Uterus (tissue), 4 donors: ENCODE measurements around the gene DCTN4. TPM values are rescaled to one million over a fixed set of nuclear protein-coding genes. Genes with fewer than 3 reads are reported as not detected.

Source experiments
- DNase-seq, 2 donors: peaks; one replicate each; pipeline ENCODE4 v3.0.0-alpha.2; 2019 to 2020
- H3K27ac ChIP-seq, 2 donors: fragments of 200-600 bp; sonication (generic); 1 replicate in 1 of 2; 2 replicates in 1 of 2; pipeline ENCODE4 v1.5.1; 2016 to 2018
- H3K27me3 ChIP-seq, 2 donors: fragments of 200-600 bp; sonication (generic); one replicate each; pipeline ENCODE4 v1.5.1; 2018 to 2019; ENCODE audit warnings: control low read depth in 1 of 2
- H3K36me3 ChIP-seq, 2 donors: fragments of 200-600 bp; sonication (generic); one replicate each; pipeline ENCODE4 v1.5.1; 2019; ENCODE audit warnings: control low read depth in 1 of 2
- H3K4me1 ChIP-seq, 2 donors: fragments of 200-600 bp; sonication (generic); one replicate each; pipeline ENCODE4 v1.5.1; 2018 to 2019; ENCODE audit warnings: control low read depth in 1 of 2
- H3K4me3 ChIP-seq, 2 donors: fragments of 200-600 bp; sonication (generic); 1 replicate in 1 of 2; 2 replicates in 1 of 2; pipeline ENCODE4 v1.5.1; 2018 to 2019; ENCODE audit warnings: mild to moderate bottlenecking in 1 of 2
- H3K9me3 ChIP-seq, 2 donors: fragments of 200-600 bp; sonication (generic); one replicate each; pipeline ENCODE4 v1.5.1; 2019; ENCODE audit warnings: control low read depth in 1 of 2
- POLR2A ChIP-seq, 2 donors: fragments of 450-650 bp; IDR thresholded peaks; one replicate each; pipeline ENCODE4 v1.6.1; 2016; ENCODE audit warnings: antibody characterized with exemption in 2 of 2, mild to moderate bottlenecking in 1 of 2, moderate library complexity in 1 of 2
- intact Hi-C: fragments of 100-400 bp; cut with DNase I; formaldehyde crosslinking; loops from one replicate; pipeline ENCODE4 v1.15.1; 2023; ENCODE audit warnings: low total_unique reads
- total RNA-seq, 4 donors: library from RNA; depleted of rRNA in 3 of 4; stranded (reverse); fragments of >200 nt in 3 of 4; gene quantifications; one replicate each; pipeline versions ENCODE4 v1.1.0 to v1.2.4, GENCODE V29; 2014 to 2023
- TF ChIP-seq, protein P1 (sequence below), 4 experiments: fragments of 200-600 bp in 2 of 4; fragments of 450-650 bp in 2 of 4; sonication (generic) in 2 of 4; IDR thresholded peaks; one replicate each; pipeline ENCODE4 v1.5.1; 2016 to 2019; ENCODE audit warnings: antibody characterized with exemption in 4 of 4, mild to moderate bottlenecking in 2 of 4, moderate library complexity in 1 of 4
- donor health status: DM: yes; HTN: yes; CAD: no.

Gene DCTN4
- total RNA-seq, 4 donors from 2014 or later, result 33.3 to 82.7 (median 62.3) TPM

GRCh38 chr5:150786876-150787275 lies 28.1 kb upstream of the DCTN4 start:
- TF ChIP-seq, protein P1, sequence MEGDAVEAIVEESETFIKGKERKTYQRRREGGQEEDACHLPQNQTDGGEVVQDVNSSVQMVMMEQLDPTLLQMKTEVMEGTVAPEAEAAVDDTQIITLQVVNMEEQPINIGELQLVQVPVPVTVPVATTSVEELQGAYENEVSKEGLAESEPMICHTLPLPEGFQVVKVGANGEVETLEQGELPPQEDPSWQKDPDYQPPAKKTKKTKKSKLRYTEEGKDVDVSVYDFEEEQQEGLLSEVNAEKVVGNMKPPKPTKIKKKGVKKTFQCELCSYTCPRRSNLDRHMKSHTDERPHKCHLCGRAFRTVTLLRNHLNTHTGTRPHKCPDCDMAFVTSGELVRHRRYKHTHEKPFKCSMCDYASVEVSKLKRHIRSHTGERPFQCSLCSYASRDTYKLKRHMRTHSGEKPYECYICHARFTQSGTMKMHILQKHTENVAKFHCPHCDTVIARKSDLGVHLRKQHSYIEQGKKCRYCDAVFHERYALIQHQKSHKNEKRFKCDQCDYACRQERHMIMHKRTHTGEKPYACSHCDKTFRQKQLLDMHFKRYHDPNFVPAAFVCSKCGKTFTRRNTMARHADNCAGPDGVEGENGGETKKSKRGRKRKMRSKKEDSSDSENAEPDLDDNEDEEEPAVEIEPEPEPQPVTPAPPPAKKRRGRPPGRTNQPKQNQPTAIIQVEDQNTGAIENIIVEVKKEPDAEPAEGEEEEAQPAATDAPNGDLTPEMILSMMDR (IDR thresholded peaks at IDR 0.05), result no peak
- TF ChIP-seq POLR2A (IDR thresholded peaks at IDR 0.05), result no peak
- no peak overlapping the region for H3K4me3 ChIP-seq
- H3K27me3 ChIP-seq, result no peaks in the 10 kb centered on the region

GRCh38 chr5:150785950-150786349 lies 27.1 kb upstream of the DCTN4 start:
- no peak for DNase-seq
- Histone ChIP-seq H3K27me3 (no peaks in the 10 kb centered on the region), H3K36me3 (no peaks in the 10 kb centered on the region), H3K9me3 (no peaks in the 10 kb centered on the region), H3K4me3 (no peak overlapping the region), H3K4me1 (no peaks in the 10 kb centered on the region), H3K27ac (no peak overlapping the region)
- intact Hi-C loops, result no loop called here
- TF ChIP-seq POLR2A (IDR thresholded peaks at IDR 0.05), result no peak
- TF ChIP-seq, protein P1 (IDR thresholded peaks at IDR 0.05), result no peak

More at GRCh38 chr5:150786876-150787275, 28.1 kb upstream of the DCTN4 start:
- Histone ChIP-seq H3K9me3 (no peaks in the 10 kb centered on the region), H3K27ac (no peak overlapping the region), H3K36me3 (no peaks in the 10 kb centered on the region), H3K4me1 (no peaks in the 10 kb centered on the region)
- intact Hi-C loops, result no loop called here
- no peak for DNase-seq

DNA sequence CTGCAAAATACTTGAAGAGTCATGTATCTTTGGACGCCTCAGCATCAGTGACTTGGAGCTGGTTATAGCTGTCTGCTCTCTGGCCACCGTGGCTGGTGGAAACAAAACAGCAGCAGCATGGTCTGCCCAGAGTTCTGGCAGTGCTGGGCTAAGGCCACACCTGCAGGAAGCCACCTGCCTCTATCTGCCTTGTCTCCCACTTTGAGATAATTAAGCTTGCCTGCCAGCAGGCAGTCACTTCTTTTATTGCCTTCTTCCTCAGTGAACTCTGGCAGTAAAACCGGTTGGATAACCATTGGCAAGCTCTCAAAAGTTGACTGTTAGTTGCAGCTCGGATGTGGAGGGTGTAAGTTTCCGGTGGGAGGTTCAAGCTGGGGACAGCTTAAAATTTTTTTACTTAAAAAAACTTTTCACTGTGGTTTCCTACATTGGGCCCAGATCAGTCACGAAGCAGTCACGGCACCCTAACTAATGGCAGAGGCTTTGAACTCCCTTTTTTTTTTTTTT lies 24.7 kb upstream of the DCTN4 start:
- intact Hi-C loops, result no loop called here
- no peaks in the 10 kb centered on the region for H3K4me1 ChIP-seq
- H3K27ac ChIP-seq, result peak overlapping the region; percentile 69 to 86
- no peak overlapping the region for H3K4me3 ChIP-seq
- H3K9me3 ChIP-seq, result no peaks in the 10 kb centered on the region
- no peaks in the 10 kb centered on the region for H3K27me3 ChIP-seq
- TF ChIP-seq, protein P1 (IDR thresholded peaks at IDR 0.05), result no peak
- no peak for TF ChIP-seq POLR2A (IDR thresholded peaks at IDR 0.05)
- no peaks in the 10 kb centered on the region for H3K36me3 ChIP-seq
- DNase-seq, result peak; percentile 65 to 85

- no peak overlapping the region for H3K4me3 ChIP-seq
- TF ChIP-seq, protein P1 (IDR thresholded peaks at IDR 0.05), result no peak
- TF ChIP-seq POLR2A (IDR thresholded peaks at IDR 0.05), result no peak
- intact Hi-C loops, result no loop called here
- H3K4me1 ChIP-seq, result no peaks in the 10 kb centered on the region
- no peaks in the 10 kb centered on the region for H3K27me3 ChIP-seq
- DNase-seq, result no peak
- no peaks in the 10 kb centered on the region for H3K9me3 ChIP-seq
- H3K36me3 ChIP-seq, result no peaks in the 10 kb centered on the region
- peak overlapping the region; percentile 69 to 86 for H3K27ac ChIP-seq
Measured at GRCh38 chr5:150782850-150783249, 24.0 kb upstream of the DCTN4 start.

- H3K27ac ChIP-seq, result peak overlapping the region; percentile 69 to 86
- peak; percentile 62 to 79 for DNase-seq
- TF ChIP-seq POLR2A (IDR thresholded peaks at IDR 0.05), result peak in 1 of 2 donors; percentile 11
- TF ChIP-seq, protein P1 (IDR thresholded peaks at IDR 0.05), result peak in 1 of 4 experiments; percentile 17
- intact Hi-C loops, result no loop called here
- no peaks in the 10 kb centered on the region for H3K9me3 ChIP-seq
- H3K27me3 ChIP-seq, result no peaks in the 10 kb centered on the region
- H3K4me3 ChIP-seq, result no peak overlapping the region
- H3K4me1 ChIP-seq, result no peaks in the 10 kb centered on the region
- no peaks in the 10 kb centered on the region for H3K36me3 ChIP-seq
Measured at GRCh38 chr5:150781706-150782614, 23.1 kb upstream of the DCTN4 start.
